Right lobe of liver (tissue), 6 donors: ENCODE results near the gene RANBP1. TPM values are rescaled to one million over a fixed set of nuclear protein-coding genes. Genes with fewer than 3 reads are reported as not detected.

Experiments
- ATAC-seq, 4 donors: fragments of 200-7000 bp; cut with Tn5 transposase; one replicate each; pipeline ENCODE4 v1.9.1; 2020; ENCODE audit warnings: mild to moderate bottlenecking in 4 of 4, moderate library complexity in 4 of 4
- DNase-seq, 3 donors: peaks; one replicate each; pipeline ENCODE4 v3.0.0-alpha.2; 2020
- H3K27ac ChIP-seq, 3 donors: fragments of 200-600 bp; one replicate each; pipeline ENCODE4 v1.8.0; 2022
- H3K27me3 ChIP-seq, 2 donors: fragments of 200-600 bp; one replicate each; pipeline ENCODE4 v1.8.0; 2022
- H3K36me3 ChIP-seq, 4 donors: fragments of 200-600 bp; sonication (generic) in 1 of 4; one replicate each; pipeline versions ENCODE4 v1.5.1 to v1.8.0; 2017 to 2022; ENCODE audit warnings: control low read depth in 1 of 4
- H3K4me1 ChIP-seq, 4 donors: fragments of 200-600 bp; sonication (generic) in 1 of 4; one replicate each; pipeline versions ENCODE4 v1.5.1 to v1.8.0; 2017 to 2022; ENCODE audit warnings: control low read depth in 1 of 4
- H3K4me3 ChIP-seq, 3 donors: fragments of 200-600 bp; one replicate each; pipeline ENCODE4 v1.8.0; 2022
- H3K9me3 ChIP-seq, 4 donors: fragments of 200-600 bp; sonication (generic) in 1 of 4; one replicate each; pipeline versions ENCODE4 v1.5.1 to v1.8.0; 2017 to 2022; ENCODE audit warnings: control low read depth in 1 of 4
- CTCF ChIP-seq, 4 donors: fragments of 200-600 bp in 3 of 4; fragments of 450-650 bp in 1 of 4; IDR thresholded peaks; one replicate each; pipeline versions ENCODE4 v1.5.1 to v1.8.0; 2016 to 2022; ENCODE audit warnings: antibody characterized with exemption in 4 of 4, mild to moderate bottlenecking in 2 of 4
- POLR2A ChIP-seq: fragments of 450-650 bp; IDR thresholded peaks from one replicate; pipeline ENCODE4 v1.6.1; 2017; ENCODE audit warnings: antibody characterized with exemption, mild to moderate bottlenecking
- WGBS: methylation state at CpG from one replicate; pipeline ENCODE4 v1.1.6; 2018; ENCODE audit warnings: low coverage, low lambda C conversion rate; ENCODE audit not compliant: insufficient coverage; ENCODE audit errors: missing lambda C conversion rate; 5-methylcytosine and 5-hydroxymethylcytosine counted together
- intact Hi-C, 2 donors: fragments of 100-400 bp; cut with DNase I; formaldehyde crosslinking; loops; one replicate each; pipeline versions ENCODE4 v1.11.2 to v1.14.1; 2022
- total RNA-seq, 6 experiments: library from RNA; depleted of rRNA in 2 of 6; stranded (reverse); fragments of >200 nt in 2 of 6; fragmentation: NEBNext Ultra II Directional in 3 of 6; extraction: Animal tissue kit (Norgen Biotek cat#: 25700) in 3 of 6; gene quantifications; one replicate each; pipeline versions ENCODE4 v1.1.0 to v1.2.4, GENCODE V29; 2016 to 2023
- donor health status: DM: no; HTN: yes; CAD: no.
- donor health status: DM: no; HTN: no; CAD: no.
- donor health status: DM: no; HTN: no; CAD: no.
- donor health status: DM: no; HTN: yes; CAD: no.
- donor health status: DM: no; HTN: yes; CAD: no.

RANBP1 gene
- total RNA-seq, 6 experiments from 2014 or later = 39.5 to 224 (median 52.2) TPM

- no peak overlapping the region for H3K4me3 ChIP-seq
- no peak overlapping the region for H3K27ac ChIP-seq
- intact Hi-C loops = no loop called here
- ATAC-seq (no peak), DNase-seq (no peak)
- no peaks in the 10 kb centered on the region for H3K9me3 ChIP-seq
- H3K27me3 ChIP-seq = no peaks in the 10 kb centered on the region
- TF ChIP-seq POLR2A = no peak
- peaks cover 0 to 45% (median 23%) of the 10 kb centered on the region in 4 donors for H3K4me1 ChIP-seq
- WGBS = no CpG with 5 or more reads among the region's 15 CpGs
- peaks cover 0 to under 1% (median under 1%) of the 10 kb centered on the region in 4 donors for H3K36me3 ChIP-seq
Measured at GRCh38 chr22:20127318-20127868, 11.5 kb downstream of the RANBP1 start.

DNA sequence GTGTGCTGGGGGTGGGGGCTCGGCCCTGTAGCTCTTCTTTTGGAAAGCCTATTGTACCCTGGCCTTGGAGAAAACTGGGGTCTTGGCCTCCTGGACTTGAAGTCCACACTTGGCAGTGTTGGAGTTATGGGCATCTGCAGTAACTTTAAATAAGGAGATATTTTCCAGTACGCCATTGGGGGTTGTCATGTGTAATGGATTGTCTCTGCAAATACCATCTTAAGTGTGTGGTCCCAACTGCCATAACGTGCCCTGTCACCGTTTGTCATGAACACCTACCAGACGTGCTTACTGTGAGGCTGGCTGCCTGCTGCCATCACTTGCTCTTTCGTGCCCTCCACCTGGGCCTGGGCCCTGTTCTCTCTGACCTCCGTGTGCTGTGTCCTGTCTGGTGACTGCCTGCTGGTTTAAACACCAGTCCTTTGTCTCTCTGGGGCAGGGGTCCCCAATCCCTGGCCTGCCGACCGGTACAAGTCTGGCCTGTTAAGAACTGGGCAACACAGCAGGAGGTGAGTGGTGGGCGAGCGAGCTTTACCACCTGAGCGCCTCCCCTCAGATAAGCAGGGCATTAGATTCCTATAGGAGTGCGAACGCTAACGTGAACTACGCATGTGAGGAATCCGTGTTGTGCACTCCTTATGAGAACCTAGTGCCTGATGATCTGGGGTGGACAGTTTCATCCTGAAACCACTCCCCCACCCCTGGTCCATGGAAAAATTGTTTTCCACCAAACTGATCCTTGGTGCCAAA lies 12.1 kb downstream of the RANBP1 start:
- peak overlapping the region in 2 of 3 donors; percentile 39 to 58 for H3K27ac ChIP-seq
- H3K36me3 ChIP-seq = no peaks in the 10 kb centered on the region
- H3K27me3 ChIP-seq = no peaks in the 10 kb centered on the region
- TF ChIP-seq CTCF (IDR thresholded peaks at IDR 0.05) = no peak
- intact Hi-C loops = no loop called here
- DNase-seq = no peak
- 82% methylated on average over 6 of the region's 17 CpGs for WGBS
- no peak overlapping the region for H3K4me3 ChIP-seq
- no peak for ATAC-seq
- H3K4me1 ChIP-seq = peaks cover 0 to 52% (median 26%) of the 10 kb centered on the region in 4 donors
- H3K9me3 ChIP-seq = no peaks in the 10 kb centered on the region

- TF ChIP-seq CTCF (IDR thresholded peaks at IDR 0.05) (no peak), POLR2A (no peak)
- DNase-seq (no peak), ATAC-seq (no peak)
- Histone ChIP-seq H3K36me3 (no peaks in the 10 kb centered on the region), H3K4me3 (no peak overlapping the region), H3K4me1 (peaks cover 0 to 52% (median 27%) of the 10 kb centered on the region in 4 donors), H3K27me3 (no peaks in the 10 kb centered on the region), H3K9me3 (no peaks in the 10 kb centered on the region), H3K27ac (peak overlapping the region in 2 of 3 donors; percentile 39 to 58)
- no CpG with 5 or more reads among the region's 2 CpGs for WGBS
- intact Hi-C loops = no loop called here
Measured at GRCh38 chr22:20128619-20128901, 12.7 kb downstream of the RANBP1 start.

GRCh38 chr22:20128902-20129746 lies 13.2 kb downstream of the RANBP1 start:
- no peak for TF ChIP-seq POLR2A
- TF ChIP-seq CTCF (IDR thresholded peaks at IDR 0.05) = peak; percentile 44 to 59 (median 50)
- Histone ChIP-seq H3K27ac (peak overlapping the region in 2 of 3 donors; percentile 39 to 58), H3K4me1 (peaks cover 0 to 52% (median 27%) of the 10 kb centered on the region in 4 donors), H3K9me3 (no peaks in the 10 kb centered on the region), H3K4me3 (no peak overlapping the region), H3K36me3 (no peaks in the 10 kb centered on the region), H3K27me3 (no peaks in the 10 kb centered on the region)
- DNase-seq = peak; percentile 65 to 90 (median 90)
- peak; percentile 43 to 63 (median 58) for ATAC-seq
- intact Hi-C loops = no loop called here
- 0% methylated on average over 6 of the region's 18 CpGs for WGBS

DNA sequence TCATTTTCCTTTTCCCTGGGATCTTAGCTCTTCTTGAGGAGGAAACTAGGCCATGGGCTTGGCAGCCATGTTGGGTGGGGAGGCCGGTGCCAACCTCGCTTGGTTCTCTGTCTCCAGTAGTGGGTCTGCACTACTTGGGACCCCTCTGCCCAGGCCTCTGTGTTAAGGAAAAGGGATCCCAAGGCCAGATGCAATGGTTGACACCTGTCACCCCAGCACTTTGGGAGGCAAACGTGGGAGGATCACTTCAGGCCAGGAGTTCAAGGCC lies 13.8 kb downstream of the RANBP1 start:
- intact Hi-C loops = no loop called here
- H3K27ac ChIP-seq = peak overlapping the region in 1 of 3 donors; percentile 58
- H3K9me3 ChIP-seq = no peaks in the 10 kb centered on the region
- H3K4me3 ChIP-seq = no peak overlapping the region
- TF ChIP-seq POLR2A (no peak), CTCF (IDR thresholded peaks at IDR 0.05) (no peak)
- no peaks in the 10 kb centered on the region for H3K27me3 ChIP-seq
- DNase-seq (no peak), ATAC-seq (no peak)
- no peaks in the 10 kb centered on the region for H3K36me3 ChIP-seq
- peaks cover 0 to 50% (median 26%) of the 10 kb centered on the region in 4 donors for H3K4me1 ChIP-seq
- WGBS = 47% methylated on average over 2 of the region's 3 CpGs
